DMS153 treated with DMSO at 0.1 percent for 48 hours (cell line): ENCODE data around the gene PRSS36.

Experiments used
- DNase-seq: peaks from one replicate; lab custom pipeline; 2025; ENCODE audit not compliant: unreplicated experiment; lab: John Stamatoyannopoulos, UW

Gene PRSS36

GRCh38 chr16:31128711-31129567 is 20.9 kb downstream of the PRSS36 start:
- DNase-seq = no peak

- no peak for DNase-seq
Observed at GRCh38 chr16:31127182-31127581, 22.7 kb downstream of the PRSS36 start.

GRCh38 chr16:31125844-31126243 is 24.0 kb downstream of the PRSS36 start:
- DNase-seq = no peak

GRCh38 chr16:31120129-31120528 is 29.7 kb downstream of the PRSS36 start:
- no peak for DNase-seq

- no peak for DNase-seq
Observed at GRCh38 chr16:31118223-31119155, 31.4 kb downstream of the PRSS36 start.

- peak; percentile 85 for DNase-seq
Observed at GRCh38 chr16:31117384-31118222, 32.3 kb downstream of the PRSS36 start, which contains the start of gene KAT8. TSS of gene KAT8 (plus strand) at chr16:31117664. CDS start at chr16:31117682, 18 bp downstream.

GRCh38 chr16:31114468-31114867 is 35.4 kb downstream of the PRSS36 start:
- DNase-seq = no peak

GRCh38 chr16:31113121-31114120 is 36.4 kb downstream of the PRSS36 start:
- DNase-seq = no peak

GRCh38 chr16:31112711-31113110 is 37.2 kb downstream of the PRSS36 start:
- no peak for DNase-seq

- DNase-seq = no peak
Observed at GRCh38 chr16:31111881-31112466, 37.9 kb downstream of the PRSS36 start.

GRCh38 chr16:31110106-31111034 is 39.5 kb downstream of the PRSS36 start:
- no peak for DNase-seq

GRCh38 chr16:31109622-31110021 is 40.2 kb downstream of the PRSS36 start:
- no peak for DNase-seq

GRCh38 chr16:31108794-31109558 is 40.9 kb downstream of the PRSS36 start:
- no peak for DNase-seq

- peak; percentile 26 for DNase-seq
Observed at GRCh38 chr16:31108035-31108793, 41.7 kb downstream of the PRSS36 start, which contains the start of gene BCKDK. TSS of gene BCKDK (plus strand) at chr16:31108386. CDS start at chr16:31109224, 838 bp downstream.

- no peak for DNase-seq
Observed at GRCh38 chr16:31107465-31107867, 42.4 kb downstream of the PRSS36 start.
